Measurements from ENCODE around the gene ARHGAP21.
"Not testable (repeated sequence)": the region's sequence is repeated elsewhere in the genome, so short reads cannot be mapped to it uniquely, and the experiment has no call there.

DNA sequence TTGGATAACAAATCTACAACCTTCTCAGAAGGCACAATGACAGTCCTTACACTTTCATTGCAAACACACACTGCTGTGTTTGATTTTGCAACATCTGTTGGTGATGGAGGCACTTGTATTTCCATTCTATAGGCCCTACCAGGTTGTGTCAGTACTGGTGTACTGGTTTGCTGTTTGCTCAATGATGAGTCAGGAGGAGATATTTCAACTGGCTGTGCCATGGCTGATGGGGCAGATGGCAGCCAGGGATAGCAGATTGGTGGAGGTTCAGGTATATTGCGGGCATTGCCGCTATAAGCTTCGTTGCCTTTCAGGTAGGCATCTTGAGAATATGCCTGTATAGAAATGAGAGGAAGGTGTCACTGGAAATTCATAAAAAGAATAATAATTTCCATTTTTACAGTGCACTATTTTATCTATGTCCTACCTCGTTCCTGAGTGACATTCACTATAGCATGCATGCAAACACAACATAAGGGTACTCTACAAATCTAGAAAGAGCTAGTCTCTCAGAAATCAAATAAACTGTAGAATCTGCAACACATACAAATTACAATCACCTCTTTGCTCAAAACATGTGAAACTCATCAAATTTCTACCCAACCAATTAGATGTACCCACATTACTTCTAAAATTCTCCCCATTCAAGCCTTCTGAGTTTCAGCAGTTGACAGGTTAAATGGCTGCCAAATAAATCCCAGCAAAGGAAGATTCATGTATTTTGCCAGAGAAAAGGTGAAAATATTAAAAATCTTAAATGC, 102.5 kb downstream of the ARHGAP21 start:
- TF ChIP-seq, protein P1, sequence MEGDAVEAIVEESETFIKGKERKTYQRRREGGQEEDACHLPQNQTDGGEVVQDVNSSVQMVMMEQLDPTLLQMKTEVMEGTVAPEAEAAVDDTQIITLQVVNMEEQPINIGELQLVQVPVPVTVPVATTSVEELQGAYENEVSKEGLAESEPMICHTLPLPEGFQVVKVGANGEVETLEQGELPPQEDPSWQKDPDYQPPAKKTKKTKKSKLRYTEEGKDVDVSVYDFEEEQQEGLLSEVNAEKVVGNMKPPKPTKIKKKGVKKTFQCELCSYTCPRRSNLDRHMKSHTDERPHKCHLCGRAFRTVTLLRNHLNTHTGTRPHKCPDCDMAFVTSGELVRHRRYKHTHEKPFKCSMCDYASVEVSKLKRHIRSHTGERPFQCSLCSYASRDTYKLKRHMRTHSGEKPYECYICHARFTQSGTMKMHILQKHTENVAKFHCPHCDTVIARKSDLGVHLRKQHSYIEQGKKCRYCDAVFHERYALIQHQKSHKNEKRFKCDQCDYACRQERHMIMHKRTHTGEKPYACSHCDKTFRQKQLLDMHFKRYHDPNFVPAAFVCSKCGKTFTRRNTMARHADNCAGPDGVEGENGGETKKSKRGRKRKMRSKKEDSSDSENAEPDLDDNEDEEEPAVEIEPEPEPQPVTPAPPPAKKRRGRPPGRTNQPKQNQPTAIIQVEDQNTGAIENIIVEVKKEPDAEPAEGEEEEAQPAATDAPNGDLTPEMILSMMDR (IDR thresholded peaks at IDR 0.05) = not testable (repeated sequence)
- not testable (repeated sequence) for TF ChIP-seq POLR2A (IDR thresholded peaks at IDR 0.05)

Measured in testis (tissue), 2 donors.